SU-DHL-6 (cell line): ENCODE data around the gene SLC41A3.

Experiments
- CTCF ChIP-seq: fragments of 200-600 bp; sonication (generic); IDR thresholded peaks from one replicate; pipeline ENCODE4 v1.5.1; 2017; ENCODE audit warnings: antibody characterized with exemption, mild to moderate bottlenecking, low read length, moderate library complexity; ENCODE audit not compliant: insufficient read depth, poor library complexity, severe bottlenecking
- EZH2phosphoT487 ChIP-seq: fragments of 200-600 bp; sonication (generic), shearing (Covaris generic); conservative IDR thresholded peaks from 2 replicates; pipeline ENCODE4 v1.6.1; 2018; ENCODE audit warnings: mild to moderate bottlenecking, antibody characterized with exemption, low read length, moderate library complexity, mixed read lengths

GRCh38 chr3:126061301-126062032 lies 22.5 kb downstream of the SLC41A3 start:
- TF ChIP-seq CTCF = no peak
- TF ChIP-seq EZH2phosphoT487 = no peak
